NB4 (cell line): Measurements from ENCODE around the gene EMX1.

Experiments
- MYC ChIP-seq: IDR thresholded peaks from 2 replicates; pipeline ENCODE4 v1.6.1; 2011; ENCODE audit warnings: low read depth, low read length
- POLR2A ChIP-seq: IDR thresholded peaks from 2 replicates; pipeline ENCODE4 v1.6.1; 2011; ENCODE audit warnings: mild to moderate bottlenecking; ENCODE audit not compliant: insufficient read length; ENCODE audit errors: extremely low read depth
- TF ChIP-seq, protein P1 (sequence below): IDR thresholded peaks from one replicate; pipeline ENCODE4 v1.5.1; 2012; ENCODE audit warnings: low read depth, low read length

DNA sequence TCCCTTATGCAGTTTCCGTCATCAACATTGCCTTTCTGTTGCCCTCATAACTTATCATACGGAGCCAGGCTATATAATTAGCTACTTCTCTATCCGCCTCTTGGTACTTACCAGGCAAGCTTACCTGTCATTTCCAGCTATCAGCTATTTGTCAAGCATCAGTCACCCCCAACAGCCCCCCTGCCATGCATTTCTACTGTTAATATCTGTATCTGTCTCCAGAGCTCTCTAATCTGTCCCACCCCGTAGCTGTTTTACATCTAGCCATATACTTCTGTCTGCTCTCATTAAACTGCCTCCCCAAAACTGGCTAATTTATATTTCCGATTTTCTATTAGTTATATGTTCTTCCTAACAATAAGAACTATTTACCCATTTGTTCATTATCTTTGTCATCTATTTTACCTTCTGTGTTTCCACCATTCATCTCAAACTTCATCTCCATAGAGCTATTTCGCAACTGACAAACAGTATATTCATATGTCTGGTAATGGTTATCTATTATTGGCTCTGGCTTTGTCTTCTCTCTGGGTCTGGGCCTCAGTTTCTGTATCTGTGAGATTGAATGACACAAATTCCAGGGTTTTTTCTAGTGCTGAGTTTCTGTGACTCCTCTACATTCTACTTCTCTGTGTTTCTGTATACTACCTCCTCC, 9.6 kb downstream of the EMX1 start:
- TF ChIP-seq, protein P1, sequence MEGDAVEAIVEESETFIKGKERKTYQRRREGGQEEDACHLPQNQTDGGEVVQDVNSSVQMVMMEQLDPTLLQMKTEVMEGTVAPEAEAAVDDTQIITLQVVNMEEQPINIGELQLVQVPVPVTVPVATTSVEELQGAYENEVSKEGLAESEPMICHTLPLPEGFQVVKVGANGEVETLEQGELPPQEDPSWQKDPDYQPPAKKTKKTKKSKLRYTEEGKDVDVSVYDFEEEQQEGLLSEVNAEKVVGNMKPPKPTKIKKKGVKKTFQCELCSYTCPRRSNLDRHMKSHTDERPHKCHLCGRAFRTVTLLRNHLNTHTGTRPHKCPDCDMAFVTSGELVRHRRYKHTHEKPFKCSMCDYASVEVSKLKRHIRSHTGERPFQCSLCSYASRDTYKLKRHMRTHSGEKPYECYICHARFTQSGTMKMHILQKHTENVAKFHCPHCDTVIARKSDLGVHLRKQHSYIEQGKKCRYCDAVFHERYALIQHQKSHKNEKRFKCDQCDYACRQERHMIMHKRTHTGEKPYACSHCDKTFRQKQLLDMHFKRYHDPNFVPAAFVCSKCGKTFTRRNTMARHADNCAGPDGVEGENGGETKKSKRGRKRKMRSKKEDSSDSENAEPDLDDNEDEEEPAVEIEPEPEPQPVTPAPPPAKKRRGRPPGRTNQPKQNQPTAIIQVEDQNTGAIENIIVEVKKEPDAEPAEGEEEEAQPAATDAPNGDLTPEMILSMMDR, result no peak
- TF ChIP-seq POLR2A (no peak), MYC (no peak)
